ENCODE measurements around the gene SLC2A11. TPM values are rescaled to one million over a fixed set of nuclear protein-coding genes. Genes with fewer than 3 reads are reported as not detected.
"Not testable (repeated sequence)": the region's sequence is repeated elsewhere in the genome, so short reads cannot be mapped to it uniquely, and the experiment has no call there.

Gene SLC2A11
- total RNA-seq, 1 donor from 2014 or later = 13.1 TPM

DNA sequence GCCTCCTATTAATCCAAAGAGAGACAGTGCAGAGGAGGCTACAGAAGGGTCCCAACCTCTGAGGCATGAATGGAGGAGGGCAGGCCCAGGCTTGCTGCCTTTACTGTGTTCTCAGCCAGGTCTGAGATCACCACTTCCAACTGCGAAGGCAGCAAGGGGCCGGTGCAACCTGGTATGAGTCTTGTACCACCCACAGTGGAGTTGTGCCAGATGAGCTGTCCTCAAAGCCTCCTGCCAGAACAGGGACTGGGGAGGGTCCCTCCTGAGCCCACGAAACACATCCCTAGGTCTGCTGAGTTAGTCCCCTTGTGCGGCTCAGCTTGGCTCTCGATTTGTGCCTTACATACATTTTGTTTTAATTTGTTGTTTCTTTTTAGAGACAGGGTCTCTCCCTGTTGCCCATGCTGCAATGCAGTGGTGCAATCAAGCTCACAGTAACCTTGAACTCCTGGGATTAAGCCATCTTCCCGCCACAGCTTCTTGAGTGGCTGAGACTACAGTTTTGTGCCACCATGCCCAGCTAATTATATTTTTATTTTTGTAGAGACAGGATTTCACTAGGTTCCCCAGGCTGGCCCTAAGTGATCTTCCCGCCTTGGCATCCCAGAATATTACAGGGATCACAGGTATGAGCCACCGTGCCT lies 45.8 kb downstream of the SLC2A11 start:
- TF ChIP-seq CTCF (conservative IDR thresholded peaks at IDR 0.05; ENCODE audit: low read depth, low read length) = no peak
- DNase-seq (ENCODE audit: low read depth) = no peak
- no peak overlapping the region for H3K4me3 ChIP-seq (ENCODE audit: low read depth, low read length)

GRCh38 chr22:23904573-23905254 lies 47.0 kb downstream of the SLC2A11 start:
- no peak for TF ChIP-seq CTCF (conservative IDR thresholded peaks at IDR 0.05; ENCODE audit: low read depth, low read length)
- no peak for DNase-seq (ENCODE audit: low read depth)
- H3K4me3 ChIP-seq (ENCODE audit: low read depth, low read length) = no peak overlapping the region

DNA sequence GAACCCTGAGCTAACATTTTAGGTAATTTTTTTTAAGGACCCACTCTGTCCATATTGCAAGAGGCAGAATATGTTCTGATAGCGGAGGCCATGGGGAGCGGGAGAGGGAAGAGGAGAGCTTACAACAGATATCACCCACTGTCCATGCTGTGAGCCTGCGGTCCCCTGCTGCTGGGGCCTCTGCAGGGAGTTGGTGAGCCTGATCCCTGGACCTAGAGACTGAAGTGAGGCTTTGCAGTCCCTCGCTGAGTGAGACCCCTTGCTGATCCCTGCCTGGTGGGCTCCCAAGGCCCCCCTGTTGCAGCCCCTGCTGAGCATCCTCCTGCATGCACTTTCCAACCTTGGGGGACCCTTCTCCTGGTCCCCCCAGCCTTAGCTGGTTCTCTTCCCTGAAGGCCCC lies 49.0 kb downstream of the SLC2A11 start:
- H3K4me3 ChIP-seq (ENCODE audit: low read depth, low read length) = no peak overlapping the region
- TF ChIP-seq CTCF (conservative IDR thresholded peaks at IDR 0.05; ENCODE audit: low read depth, low read length) = no peak
- DNase-seq (ENCODE audit: low read depth) = no peak

GRCh38 chr22:23907423-23907822 lies 49.7 kb downstream of the SLC2A11 start:
- not testable (repeated sequence) for H3K4me3 ChIP-seq (ENCODE audit: low read depth, low read length)

GRCh38 chr22:23908587-23909205 lies 51.0 kb downstream of the SLC2A11 start:
- no peak for TF ChIP-seq CTCF (conservative IDR thresholded peaks at IDR 0.05; ENCODE audit: low read depth, low read length)
- H3K4me3 ChIP-seq (ENCODE audit: low read depth, low read length) = no peak overlapping the region
- DNase-seq (ENCODE audit: low read depth) = no peak

More at GRCh38 chr22:23907423-23907822, 49.7 kb downstream of the SLC2A11 start:
- not testable (repeated sequence) for DNase-seq (ENCODE audit: low read depth)

DNA sequence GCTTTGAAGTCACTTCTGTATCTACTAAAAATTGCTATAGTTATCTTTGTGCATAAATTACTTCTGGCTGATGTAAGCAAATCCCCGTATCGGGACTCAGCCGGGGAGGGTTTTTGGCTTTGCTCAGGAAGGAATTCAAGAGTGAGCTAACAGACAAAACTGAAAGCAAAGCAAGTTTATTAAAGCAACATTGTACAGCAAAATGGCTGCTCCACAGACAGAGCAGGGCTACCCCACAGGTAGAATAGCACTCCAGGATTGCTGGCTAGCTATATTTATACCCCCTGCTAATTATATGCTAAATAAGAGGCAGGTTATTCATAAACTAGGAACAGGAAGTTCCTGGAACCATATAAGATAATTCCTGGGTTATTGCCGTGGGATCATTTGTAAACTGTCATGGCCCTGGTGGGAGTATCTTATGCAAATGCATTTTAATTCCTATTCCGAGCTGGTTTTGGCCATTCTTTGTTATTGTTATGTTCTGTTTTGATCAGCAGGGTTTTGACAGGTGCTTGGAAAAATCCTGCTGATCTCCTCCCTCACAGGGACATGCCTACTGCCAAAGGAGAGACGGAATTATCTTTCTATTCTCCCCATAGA lies 51.7 kb downstream of the SLC2A11 start:
- H3K4me3 ChIP-seq (ENCODE audit: low read depth, low read length) = no peak overlapping the region
- no peak for TF ChIP-seq CTCF (conservative IDR thresholded peaks at IDR 0.05; ENCODE audit: low read depth, low read length)
- DNase-seq (ENCODE audit: low read depth) = no peak

DNA sequence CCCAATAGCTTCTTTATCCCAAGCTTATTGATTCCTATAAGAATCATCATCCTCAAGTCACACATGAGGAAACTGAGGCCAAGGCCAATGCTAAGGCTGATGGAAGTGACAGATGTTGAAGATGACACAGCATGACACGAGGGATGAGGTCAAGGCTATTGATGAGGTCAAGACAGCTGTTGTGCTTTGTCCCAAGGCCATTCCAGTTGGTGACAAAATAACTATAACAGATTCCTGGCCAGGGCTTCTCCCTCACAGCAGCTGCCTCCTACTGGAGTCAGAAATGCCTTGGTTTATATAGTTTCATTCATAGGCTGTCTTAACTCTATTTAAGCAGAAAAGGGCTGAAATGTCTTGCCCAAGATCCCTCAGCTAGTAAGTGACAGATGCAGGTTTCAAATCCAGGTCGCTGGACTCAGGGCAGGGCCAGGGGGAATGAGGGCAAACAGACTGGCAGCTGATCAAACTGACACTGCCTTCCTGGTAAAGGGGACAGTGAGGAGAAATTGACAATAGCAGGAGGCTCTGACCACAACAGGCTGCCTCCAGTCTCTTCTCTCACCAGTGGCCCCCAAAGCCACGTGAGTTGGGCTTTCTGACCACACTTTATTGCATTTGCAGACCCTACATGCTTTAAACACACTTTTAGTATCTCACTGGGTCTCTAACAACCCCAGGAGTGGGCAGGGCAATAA lies 53.0 kb downstream of the SLC2A11 start:
- no peak for TF ChIP-seq CTCF (conservative IDR thresholded peaks at IDR 0.05; ENCODE audit: low read depth, low read length)
- no peak overlapping the region for H3K4me3 ChIP-seq (ENCODE audit: low read depth, low read length)
- DNase-seq (ENCODE audit: low read depth) = no peak

All from epithelial cell of proximal tubule (primary cell).